ENCODE data around the gene NEGR1. TPM values are rescaled to one million over a fixed set of nuclear protein-coding genes. Genes with fewer than 3 reads are reported as not detected.

The NEGR1 gene
- total RNA-seq, 1 experiment from 2014 or later, result 8.2 TPM

DNA sequence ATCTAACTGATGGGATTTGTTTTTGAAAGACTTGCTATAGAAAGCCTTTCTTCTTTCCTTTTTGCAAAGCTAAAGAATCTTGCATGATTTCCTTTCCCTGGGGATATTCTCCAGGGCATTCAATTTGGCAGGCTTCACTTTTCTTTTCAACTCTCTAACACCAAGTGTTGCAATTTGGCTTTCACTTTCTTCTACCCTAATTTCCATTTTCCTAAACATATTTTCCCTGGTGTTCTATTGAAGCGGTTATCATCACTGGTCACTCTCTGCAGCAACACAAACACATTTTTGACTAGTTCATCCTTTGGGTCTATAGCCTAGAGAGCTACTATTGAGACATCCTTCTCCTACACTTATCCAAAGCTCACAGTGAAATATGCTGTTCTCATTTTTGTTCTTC lies 424.5 kb downstream of the NEGR1 start:
- DNase-seq (ENCODE audit: low read depth), result no peak

GRCh38 chr1:71853360-71853759 lies 429.0 kb downstream of the NEGR1 start:
- DNase-seq (ENCODE audit: low read depth), result no peak

- no peak for DNase-seq (ENCODE audit: low read depth)
Observed at GRCh38 chr1:71850936-71851335, 431.4 kb downstream of the NEGR1 start.

GRCh38 chr1:71850515-71850914 lies 431.8 kb downstream of the NEGR1 start:
- no peak for DNase-seq (ENCODE audit: low read depth)

DNA sequence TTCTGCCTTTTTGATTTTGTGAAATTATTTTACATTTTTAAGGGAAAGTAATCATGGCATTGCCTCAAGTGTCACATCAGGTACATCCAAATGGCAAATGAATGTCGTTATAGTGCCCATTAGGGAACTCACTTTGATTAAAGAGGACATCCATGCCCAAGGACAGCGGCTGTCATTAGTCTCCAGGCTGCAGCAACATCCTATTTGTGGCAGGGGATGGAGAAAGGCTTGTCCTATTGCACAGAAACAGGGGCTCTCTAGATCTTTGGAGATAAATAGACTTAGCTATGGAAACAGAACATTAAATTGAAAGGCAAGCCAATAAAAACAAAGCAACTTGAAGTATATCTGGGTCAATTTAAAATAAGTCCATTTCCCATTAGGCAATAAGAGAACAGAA lies 439.3 kb downstream of the NEGR1 start:
- DNase-seq (ENCODE audit: low read depth), result no peak

DNA sequence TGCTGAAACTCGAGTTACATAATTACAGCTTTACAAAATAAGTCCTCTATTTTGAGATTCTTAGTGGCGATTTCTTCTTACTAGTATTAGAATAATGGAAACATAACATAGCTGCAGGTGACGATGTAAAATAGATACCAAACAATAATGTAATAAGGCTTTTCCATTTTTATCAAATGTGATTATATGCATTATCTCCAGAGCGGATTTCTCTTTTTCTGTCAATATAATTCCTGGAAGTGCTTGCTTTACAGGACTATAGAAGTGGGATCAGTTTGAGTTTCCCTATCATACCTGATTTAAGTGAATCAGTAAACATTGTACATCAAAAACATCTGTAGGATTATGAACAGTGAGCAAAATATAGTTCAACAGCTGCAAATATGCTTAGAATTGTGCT lies 442.5 kb downstream of the NEGR1 start:
- DNase-seq (ENCODE audit: low read depth), result no peak

- no peak for DNase-seq (ENCODE audit: low read depth)
Observed at GRCh38 chr1:71836904-71837303, 445.4 kb downstream of the NEGR1 start.

DNA sequence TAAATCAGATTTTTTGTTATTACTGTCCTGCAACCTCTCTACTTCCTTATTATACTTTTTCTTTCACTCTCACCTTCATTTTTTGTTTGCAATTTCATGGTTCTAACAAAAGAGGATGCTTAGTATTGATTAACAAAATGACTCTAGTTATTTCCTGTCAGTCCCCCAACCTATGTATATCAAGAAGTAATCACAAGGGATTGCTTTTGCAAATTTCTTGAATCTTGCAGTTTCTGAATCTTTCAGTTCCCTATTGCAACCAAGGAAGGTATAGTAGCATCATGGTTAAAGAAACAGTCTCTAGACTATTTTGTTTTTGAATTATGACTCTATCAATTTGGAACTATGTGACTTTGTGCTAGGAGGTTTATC lies 446.9 kb downstream of the NEGR1 start:
- no peak for DNase-seq (ENCODE audit: low read depth)

DNA sequence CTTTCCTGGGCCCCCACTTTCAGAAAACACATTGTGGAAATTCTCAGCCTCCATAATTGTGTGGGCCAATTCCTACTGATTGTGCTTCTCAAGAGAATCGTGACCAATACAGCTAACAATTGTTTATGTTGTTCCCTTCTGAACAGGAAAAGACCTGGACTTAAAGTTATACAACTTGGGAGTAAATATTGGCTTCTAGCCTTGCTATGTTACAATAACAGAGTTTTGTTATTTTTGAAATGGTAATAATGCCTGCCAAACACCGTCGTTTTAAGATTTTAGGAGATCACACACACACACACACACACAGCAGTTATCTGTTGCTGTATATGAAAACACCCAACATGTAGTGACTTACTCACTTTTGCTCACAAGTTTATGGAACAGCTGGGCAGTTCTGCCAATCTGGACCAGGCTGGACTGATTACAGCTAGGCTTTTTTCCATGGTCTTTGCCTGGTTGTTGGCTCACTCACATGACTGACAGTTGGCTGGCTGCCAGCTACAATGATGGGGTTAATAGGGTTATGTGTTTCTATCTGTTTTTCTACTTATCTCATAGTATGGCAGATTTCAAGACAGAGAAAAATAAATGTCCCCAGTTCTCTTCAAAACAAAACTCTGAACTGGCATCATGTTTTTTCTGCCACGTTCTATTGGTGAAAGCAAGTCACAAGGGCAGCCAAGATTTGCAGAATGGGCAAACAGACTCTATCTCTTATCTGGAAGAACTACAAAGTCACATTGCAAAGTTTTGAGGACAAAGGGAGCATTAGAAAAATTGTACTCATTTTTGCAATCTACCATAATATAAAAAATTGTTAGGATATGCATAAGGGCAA lies 447.5 kb downstream of the NEGR1 start:
- no peak for DNase-seq (ENCODE audit: low read depth)

DNA sequence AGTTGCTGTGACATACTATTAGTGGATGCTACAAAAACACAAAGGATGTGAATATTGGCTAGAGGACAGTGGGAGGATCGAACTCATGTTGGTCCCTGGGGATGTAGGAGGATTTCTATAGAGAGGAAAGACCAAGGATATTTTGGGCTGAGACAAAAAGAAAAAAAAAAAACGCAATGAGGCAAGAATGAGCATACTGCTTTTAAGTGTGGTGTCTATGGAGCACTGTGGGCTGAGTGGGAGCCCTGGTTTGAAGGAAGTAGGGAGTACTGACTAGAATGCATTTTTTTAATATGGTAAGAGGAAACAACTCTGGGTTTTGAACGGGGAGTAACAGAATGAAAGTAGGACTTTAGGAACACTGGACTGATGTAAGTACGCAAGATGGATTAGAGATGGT lies 450.7 kb downstream of the NEGR1 start:
- DNase-seq (ENCODE audit: low read depth), result no peak

GRCh38 chr1:71829346-71829745 lies 453.0 kb downstream of the NEGR1 start:
- no peak for DNase-seq (ENCODE audit: low read depth)

DNA sequence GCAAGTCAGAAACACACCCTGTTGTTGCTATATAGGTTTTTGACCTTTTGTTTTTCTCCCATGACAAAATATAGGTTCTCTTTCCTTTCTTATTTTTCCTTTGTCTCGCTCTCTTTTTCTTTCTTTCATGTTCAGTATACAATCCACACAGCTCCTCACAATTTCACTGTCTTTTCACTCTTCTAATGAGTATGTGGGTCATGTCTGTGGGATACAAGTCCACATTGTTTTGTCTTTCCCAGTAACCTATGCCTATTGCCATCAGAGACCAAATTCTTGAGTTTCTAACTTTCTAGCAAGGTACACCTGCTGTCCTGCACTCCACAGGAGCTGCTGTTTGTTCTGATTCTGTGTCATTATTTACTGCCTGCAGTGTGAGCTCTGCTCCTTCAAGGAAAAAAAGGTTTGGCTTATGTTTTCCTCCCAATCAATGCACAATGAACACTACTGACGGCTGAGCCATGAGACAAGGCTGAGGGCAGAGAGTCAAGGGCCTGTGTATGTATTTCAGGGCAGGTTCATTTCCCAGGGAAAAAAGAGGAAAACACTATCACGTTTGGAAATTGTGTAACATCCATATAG lies 453.8 kb downstream of the NEGR1 start:
- no peak for DNase-seq (ENCODE audit: low read depth)

GRCh38 chr1:71823708-71824305 lies 458.5 kb downstream of the NEGR1 start:
- DNase-seq (ENCODE audit: low read depth), result no peak

GRCh38 chr1:71817028-71817427 lies 465.3 kb downstream of the NEGR1 start:
- no peak for DNase-seq (ENCODE audit: low read depth)

DNA sequence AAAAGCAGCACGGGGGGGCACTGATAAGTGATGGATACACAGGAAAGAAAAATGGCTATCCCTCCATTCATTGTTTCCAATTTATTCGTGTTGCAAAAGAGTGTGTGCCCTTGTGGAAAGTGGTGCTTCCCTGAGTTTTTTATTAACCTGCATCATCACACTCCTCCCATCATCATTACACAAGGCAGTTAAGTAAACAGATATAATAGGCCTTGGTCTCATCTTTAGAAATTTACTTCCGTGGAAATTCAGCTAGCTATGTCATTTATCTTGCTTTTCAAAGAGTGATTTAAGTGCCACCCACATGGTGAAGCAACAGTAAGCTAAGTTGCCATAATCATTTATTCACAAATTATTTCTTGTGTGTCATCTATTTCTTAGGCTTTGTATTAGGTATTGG lies 473.3 kb downstream of the NEGR1 start:
- no peak for DNase-seq (ENCODE audit: low read depth)

GRCh38 chr1:71804140-71804539 lies 478.2 kb downstream of the NEGR1 start:
- no peak for DNase-seq (ENCODE audit: low read depth)

GRCh38 chr1:71796006-71796405 lies 486.3 kb downstream of the NEGR1 start:
- no peak for DNase-seq (ENCODE audit: low read depth)

DNA sequence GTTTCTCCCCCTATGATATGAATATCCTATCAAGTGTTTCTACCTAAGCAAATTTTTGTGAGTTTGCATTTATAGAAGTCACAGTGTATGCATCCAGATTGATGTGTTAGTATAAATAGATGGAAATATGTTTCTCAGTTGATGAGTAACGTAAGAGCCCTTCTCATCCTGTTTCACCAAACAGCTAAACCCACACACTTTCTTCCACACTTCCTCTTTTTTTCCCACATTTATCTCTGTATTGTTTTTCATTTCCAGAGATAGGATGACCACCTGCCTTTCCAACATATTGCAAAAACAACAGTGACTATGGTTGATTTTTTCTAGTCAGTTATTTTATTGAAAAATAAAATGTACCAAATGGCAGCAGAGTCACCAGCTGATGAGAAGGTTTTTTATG lies 490.1 kb downstream of the NEGR1 start:
- no peak for DNase-seq (ENCODE audit: low read depth)

GRCh38 chr1:71788113-71788512 lies 494.2 kb downstream of the NEGR1 start:
- no peak for DNase-seq (ENCODE audit: low read depth)

DNA sequence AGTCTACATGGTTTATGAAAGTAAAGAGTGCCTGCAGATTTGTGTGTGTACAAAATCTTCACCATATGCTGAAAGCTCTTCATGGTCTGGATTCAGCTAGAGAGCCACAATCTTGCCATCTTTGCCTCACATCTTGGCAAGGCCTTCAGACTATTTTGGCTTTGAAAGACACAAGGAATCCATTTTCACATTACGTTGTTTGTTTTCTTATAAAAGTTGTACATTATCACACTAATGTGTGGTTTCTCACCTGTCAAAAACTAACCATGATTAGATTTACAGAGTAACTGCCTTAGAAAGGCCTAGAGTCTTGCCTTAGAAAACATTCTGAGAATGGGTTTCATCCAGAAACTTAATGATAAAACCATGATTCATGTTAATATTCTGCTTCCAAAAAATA lies 494.6 kb downstream of the NEGR1 start:
- DNase-seq (ENCODE audit: low read depth), result no peak

DNA sequence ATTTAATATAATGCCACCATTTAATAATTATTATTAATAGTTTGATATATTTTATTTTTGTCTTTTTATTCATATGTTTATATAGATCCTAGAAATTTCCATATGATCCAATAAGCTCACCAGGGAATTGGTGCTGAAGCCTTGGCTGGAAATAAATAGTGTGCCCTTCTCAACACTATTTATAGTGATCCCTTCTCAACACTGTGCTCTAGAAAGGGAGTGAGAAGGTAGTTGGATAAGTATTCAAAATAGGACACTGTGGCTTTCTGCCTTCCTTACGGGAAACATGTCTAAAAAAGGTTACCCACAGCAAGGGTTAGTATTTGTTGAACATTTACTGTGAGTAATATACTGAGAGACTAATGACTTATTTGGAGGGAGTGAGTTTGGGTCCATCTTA lies 496.1 kb downstream of the NEGR1 start:
- DNase-seq (ENCODE audit: low read depth), result no peak

DNA sequence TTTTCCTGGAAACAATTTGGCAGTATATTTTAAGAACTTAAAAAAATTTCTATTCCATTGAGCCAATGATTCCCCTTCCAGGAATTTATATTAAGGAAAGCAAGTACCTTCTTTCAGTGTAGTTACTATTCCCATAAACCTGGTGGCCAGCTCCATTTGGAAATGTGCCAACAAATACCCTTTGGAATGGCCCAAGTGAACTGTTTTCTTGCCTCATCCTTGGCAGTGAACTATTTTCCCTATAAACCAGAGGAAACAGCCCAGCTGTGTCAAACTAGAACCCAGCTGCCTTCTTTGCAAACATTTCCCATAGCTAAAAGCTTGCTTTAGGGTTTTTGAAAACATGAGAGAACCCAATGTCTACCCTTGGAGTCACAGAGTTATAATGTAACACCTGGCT lies 496.9 kb downstream of the NEGR1 start:
- DNase-seq (ENCODE audit: low read depth), result no peak

DNA sequence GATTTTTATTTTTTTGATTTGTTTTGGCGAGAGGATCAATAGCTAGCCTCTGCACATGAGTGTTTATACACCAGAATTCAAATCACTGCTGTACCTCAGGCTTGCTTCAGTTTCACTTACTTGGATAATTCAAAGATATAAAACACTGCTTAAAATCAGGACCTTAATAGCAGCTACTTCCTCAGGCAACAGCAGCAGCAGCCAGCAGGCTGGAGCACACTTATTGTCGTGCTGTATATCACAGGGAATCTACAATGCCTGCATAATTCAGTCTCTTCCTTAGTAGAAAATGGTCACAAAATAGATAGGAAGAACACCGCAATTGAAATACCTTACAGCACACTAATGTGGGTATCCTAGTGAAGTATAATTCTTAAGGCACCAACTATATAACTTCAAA lies 497.3 kb downstream of the NEGR1 start:
- no peak for DNase-seq (ENCODE audit: low read depth)

Data from RPMI7951 (cell line).